K562 (cell line): Measurements from ENCODE around the gene CAMK2D. TPM values are rescaled to one million over a fixed set of nuclear protein-coding genes. Genes with fewer than 3 reads are reported as not detected.

Experiments
- HMGN3 ChIP-seq: IDR thresholded peaks from 2 replicates; pipeline ENCODE4 v1.6.1; 2011; ENCODE audit warnings: borderline replicate concordance, low read depth, mild to moderate bottlenecking, mixed read lengths, low read length; ENCODE audit not compliant: insufficient read length; ENCODE audit errors: extremely low read depth
- MCM2 ChIP-seq: fragments of 450-650 bp; IDR thresholded peaks from 2 replicates; pipeline ENCODE4 v1.6.1; 2017; ENCODE audit warnings: low read depth, mild to moderate bottlenecking
- MTA2 ChIP-seq: fragments of 450-650 bp; IDR thresholded peaks from 2 replicates; pipeline ENCODE4 v1.6.1; 2016; ENCODE audit warnings: low read depth
- PML ChIP-seq: IDR thresholded peaks from 2 replicates; pipeline ENCODE4 v1.6.1; 2012; ENCODE audit warnings: low read length, inconsistent platforms
- ZNF431 ChIP-seq: sonication (generic); formaldehyde crosslinking; IDR thresholded peaks from 2 replicates; pipeline ENCODE4 v1.8.0; 2022; ENCODE audit warnings: mild to moderate bottlenecking, missing genetic modification reagents
- polyA plus RNA-seq, 8 experiments: library from polyadenylated mRNA; depleted of rRNA in 4 of 8; stranded (reverse) in 5 of 8; unstranded in 3 of 8; fragments of >200 nt; fragmentation: Nextera tagmentation in 2 of 8; fragmentation: Illumina TruSeq in 1 of 8; extraction: Ambion mirVana in 2 of 8; extraction: Trizol in 1 of 8; gene quantifications; 2 replicates each; pipeline versions ENCODE4 v1.2.1 to v1.2.3, GENCODE V29; 2011 to 2014; ENCODE audit warnings: inconsistent platforms in 1 of 8, missing spikeins in 1 of 8
- total RNA-seq, 7 experiments: library from RNA; depleted of rRNA in 6 of 7; stranded (reverse); fragments of >200 nt in 6 of 7; fragmentation: Illumina TruSeq in 2 of 7; extraction: Trizol in 2 of 7; gene quantifications; 2 replicates each; pipeline versions ENCODE4 v1.2.1 to v1.2.3, GENCODE V29; 2011 to 2021; ENCODE audit warnings: low replicate concordance in 1 of 7
- TF ChIP-seq, protein P1 (sequence below): fragments of 450-650 bp; IDR thresholded peaks from 2 replicates; pipeline ENCODE4 v1.6.1; 2016; ENCODE audit warnings: low read depth

The CAMK2D gene
- total and polyA plus RNA-seq, 9 of the 15 experiments (the other 6 are each of a cell fraction or from before 2014, with no cell fraction given): 0.01 to 0.33 (median 0.04) TPM; not detected in 2

- TF ChIP-seq, protein P1, sequence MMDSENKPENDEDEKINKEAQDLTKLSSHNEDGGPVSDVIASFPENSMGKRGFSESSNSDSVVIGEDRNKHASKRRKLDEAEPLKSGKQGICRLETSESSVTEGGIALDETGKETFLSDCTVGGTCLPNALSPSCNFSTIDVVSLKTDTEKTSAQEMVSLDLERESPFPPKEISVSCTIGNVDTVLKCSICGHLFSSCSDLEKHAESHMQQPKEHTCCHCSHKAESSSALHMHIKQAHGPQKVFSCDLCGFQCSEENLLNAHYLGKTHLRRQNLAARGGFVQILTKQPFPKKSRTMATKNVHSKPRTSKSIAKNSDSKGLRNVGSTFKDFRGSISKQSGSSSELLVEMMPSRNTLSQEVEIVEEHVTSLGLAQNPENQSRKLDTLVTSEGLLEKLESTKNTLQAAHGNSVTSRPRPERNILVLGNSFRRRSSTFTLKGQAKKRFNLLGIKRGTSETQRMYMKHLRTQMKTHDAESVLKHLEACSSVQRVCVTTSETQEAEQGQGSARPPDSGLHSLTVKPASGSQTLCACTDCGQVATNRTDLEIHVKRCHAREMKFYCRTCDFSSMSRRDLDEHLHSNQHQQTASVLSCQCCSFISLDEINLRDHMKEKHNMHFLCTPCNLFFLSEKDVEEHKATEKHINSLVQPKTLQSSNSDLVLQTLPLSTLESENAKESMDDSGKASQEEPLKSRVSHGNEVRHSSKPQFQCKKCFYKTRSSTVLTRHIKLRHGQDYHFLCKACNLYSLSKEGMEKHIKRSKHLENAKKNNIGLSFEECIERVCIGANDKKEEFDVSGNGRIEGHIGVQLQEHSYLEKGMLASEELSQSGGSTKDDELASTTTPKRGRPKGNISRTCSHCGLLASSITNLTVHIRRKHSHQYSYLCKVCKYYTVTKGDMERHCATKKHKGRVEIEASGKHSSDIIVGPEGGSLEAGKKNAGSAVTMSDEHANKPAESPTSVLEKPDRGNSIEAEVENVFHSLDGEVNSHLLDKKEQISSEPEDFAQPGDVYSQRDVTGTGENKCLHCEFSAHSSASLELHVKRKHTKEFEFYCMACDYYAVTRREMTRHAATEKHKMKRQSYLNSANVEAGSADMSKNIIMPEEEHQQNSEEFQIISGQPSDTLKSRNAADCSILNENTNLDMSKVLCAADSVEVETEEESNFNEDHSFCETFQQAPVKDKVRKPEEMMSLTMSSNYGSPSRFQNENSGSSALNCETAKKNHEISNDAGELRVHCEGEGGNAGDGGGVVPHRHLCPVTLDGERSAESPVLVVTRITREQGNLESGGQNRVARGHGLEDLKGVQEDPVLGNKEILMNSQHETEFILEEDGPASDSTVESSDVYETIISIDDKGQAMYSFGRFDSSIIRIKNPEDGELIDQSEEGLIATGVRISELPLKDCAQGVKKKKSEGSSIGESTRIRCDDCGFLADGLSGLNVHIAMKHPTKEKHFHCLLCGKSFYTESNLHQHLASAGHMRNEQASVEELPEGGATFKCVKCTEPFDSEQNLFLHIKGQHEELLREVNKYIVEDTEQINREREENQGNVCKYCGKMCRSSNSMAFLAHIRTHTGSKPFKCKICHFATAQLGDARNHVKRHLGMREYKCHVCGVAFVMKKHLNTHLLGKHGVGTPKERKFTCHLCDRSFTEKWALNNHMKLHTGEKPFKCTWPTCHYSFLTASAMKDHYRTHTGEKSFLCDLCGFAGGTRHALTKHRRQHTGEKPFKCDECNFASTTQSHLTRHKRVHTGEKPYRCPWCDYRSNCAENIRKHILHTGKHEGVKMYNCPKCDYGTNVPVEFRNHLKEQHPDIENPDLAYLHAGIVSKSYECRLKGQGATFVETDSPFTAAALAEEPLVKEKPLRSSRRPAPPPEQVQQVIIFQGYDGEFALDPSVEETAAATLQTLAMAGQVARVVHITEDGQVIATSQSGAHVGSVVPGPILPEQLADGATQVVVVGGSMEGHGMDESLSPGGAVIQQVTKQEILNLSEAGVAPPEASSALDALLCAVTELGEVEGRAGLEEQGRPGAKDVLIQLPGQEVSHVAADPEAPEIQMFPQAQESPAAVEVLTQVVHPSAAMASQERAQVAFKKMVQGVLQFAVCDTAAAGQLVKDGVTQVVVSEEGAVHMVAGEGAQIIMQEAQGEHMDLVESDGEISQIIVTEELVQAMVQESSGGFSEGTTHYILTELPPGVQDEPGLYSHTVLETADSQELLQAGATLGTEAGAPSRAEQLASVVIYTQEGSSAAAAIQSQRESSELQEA: no peak
- no peak for TF ChIP-seq PML
- no peak for TF ChIP-seq ZNF431 (CRISPR knock-in tag)
- TF ChIP-seq HMGN3: no peak
- no peak for TF ChIP-seq MCM2
- no peak for TF ChIP-seq MTA2
- TF ChIP-seq, all 486 proteins: peak for 0
Measured at GRCh38 chr4:113539408-113539807, 222.1 kb downstream of the CAMK2D start (continued).
